ENCODE measurements around the gene EMCN.

The EMCN gene

DNA sequence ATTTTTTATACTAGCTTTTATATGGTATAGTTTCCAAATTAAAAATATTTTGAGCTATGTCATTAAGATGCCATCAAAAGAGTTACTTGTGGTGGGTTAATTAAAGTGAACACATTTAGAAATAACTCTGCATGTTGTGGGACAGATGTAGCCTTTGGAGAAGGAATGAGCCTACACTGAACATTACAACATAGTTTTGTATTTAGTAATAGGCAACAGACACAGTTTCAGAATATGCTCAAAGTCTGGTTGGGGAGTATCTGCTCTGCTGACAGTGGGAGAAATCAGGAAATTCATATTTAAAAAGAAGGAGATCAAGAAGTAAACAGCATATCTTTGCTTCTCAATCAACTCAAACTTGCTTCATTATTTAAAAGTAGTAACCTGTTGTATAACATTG, 23.7 kb downstream of the EMCN start:
- DNase-seq (ENCODE audit: low read depth, low spot score) = no peak
- no peaks in the 10 kb centered on the region for H3K4me1 ChIP-seq (ENCODE audit: control insufficient read depth, insufficient read depth, low read length)
- no peaks in the 10 kb centered on the region for H3K9me3 ChIP-seq (ENCODE audit: control insufficient read depth, insufficient read depth, low read length)
- H3K4me3 ChIP-seq (ENCODE audit: low read length) = no peak overlapping the region
- H3K27me3 ChIP-seq (ENCODE audit: control insufficient read depth, insufficient read depth, low read length) = no peaks in the 10 kb centered on the region
- no peaks in the 10 kb centered on the region for H3K36me3 ChIP-seq (ENCODE audit: control insufficient read depth, insufficient read depth, low read length)
- no peak overlapping the region for H3K27ac ChIP-seq (ENCODE audit: low read length)

DNA sequence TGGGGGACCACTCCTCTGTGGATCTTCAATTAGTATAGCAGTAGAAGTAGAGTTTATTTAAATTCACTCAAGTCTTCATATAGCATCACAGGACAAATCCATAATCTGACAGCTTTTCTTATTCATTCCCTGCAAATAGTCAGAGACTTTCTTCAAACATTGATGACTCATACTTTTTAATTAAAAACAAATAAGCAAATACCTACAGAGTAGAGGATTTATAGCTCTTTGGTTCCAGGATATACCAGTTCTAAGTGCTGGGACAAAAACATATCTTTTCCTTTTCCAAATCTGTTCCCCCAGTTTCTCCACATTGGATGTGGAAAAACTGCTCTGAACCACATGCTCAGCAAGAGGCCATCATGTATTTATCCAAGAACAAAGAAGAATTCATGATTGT, 24.1 kb downstream of the EMCN start:
- Histone ChIP-seq H3K4me1 (ENCODE audit: control insufficient read depth, insufficient read depth, low read length) (no peaks in the 10 kb centered on the region), H3K27me3 (ENCODE audit: control insufficient read depth, insufficient read depth, low read length) (no peaks in the 10 kb centered on the region), H3K27ac (ENCODE audit: low read length) (no peak overlapping the region), H3K4me3 (ENCODE audit: low read length) (no peak overlapping the region), H3K36me3 (ENCODE audit: control insufficient read depth, insufficient read depth, low read length) (no peaks in the 10 kb centered on the region), H3K9me3 (ENCODE audit: control insufficient read depth, insufficient read depth, low read length) (no peaks in the 10 kb centered on the region)
- no peak for DNase-seq (ENCODE audit: low read depth, low spot score)

DNA sequence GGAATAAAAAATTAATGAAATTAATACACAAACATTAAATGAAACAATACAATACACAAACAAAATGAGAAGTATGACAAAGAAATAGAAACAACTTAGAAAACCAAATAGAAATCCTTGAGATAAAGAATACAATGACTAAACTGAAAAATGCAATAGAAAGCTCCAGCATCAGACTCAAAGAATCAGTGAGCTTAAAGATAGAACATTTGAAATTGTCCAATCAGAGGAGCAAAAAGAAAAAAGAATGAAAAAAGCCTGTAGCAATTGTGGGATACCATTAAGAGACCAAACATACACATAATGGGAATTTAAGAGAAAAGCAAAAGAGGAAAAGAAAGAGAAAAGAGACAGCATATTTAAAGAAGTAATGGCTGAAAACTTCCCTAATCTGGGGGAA, 25.7 kb downstream of the EMCN start:
- H3K36me3 ChIP-seq (ENCODE audit: control insufficient read depth, insufficient read depth, low read length) = no peaks in the 10 kb centered on the region
- H3K27ac ChIP-seq (ENCODE audit: low read length) = no peak overlapping the region
- no peaks in the 10 kb centered on the region for H3K4me1 ChIP-seq (ENCODE audit: control insufficient read depth, insufficient read depth, low read length)
- DNase-seq (ENCODE audit: low read depth, low spot score) = no peak
- no peak overlapping the region for H3K4me3 ChIP-seq (ENCODE audit: low read length)
- no peaks in the 10 kb centered on the region for H3K9me3 ChIP-seq (ENCODE audit: control insufficient read depth, insufficient read depth, low read length)
- no peaks in the 10 kb centered on the region for H3K27me3 ChIP-seq (ENCODE audit: control insufficient read depth, insufficient read depth, low read length)

DNA sequence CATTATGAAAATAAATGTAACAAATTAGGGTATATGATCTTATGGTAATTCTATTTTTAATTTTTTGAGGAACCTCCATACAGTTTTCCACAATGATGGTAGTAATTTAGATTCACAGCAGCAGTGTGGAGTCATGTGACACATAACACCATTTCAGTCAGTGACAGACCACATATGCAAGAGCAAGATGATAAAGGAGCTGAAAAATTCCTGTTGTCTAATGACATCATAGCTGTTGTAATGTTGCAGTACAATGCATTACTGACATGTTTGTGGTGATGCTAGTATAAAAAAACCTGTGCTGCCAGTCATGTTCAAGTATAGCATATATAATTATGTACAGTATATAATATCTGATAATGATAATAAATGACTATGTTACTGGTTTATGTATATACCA, 28.5 kb downstream of the EMCN start:
- Histone ChIP-seq H3K36me3 (ENCODE audit: control insufficient read depth, insufficient read depth, low read length) (no peaks in the 10 kb centered on the region), H3K27me3 (ENCODE audit: control insufficient read depth, insufficient read depth, low read length) (no peaks in the 10 kb centered on the region), H3K9me3 (ENCODE audit: control insufficient read depth, insufficient read depth, low read length) (no peaks in the 10 kb centered on the region), H3K4me3 (ENCODE audit: low read length) (no peak overlapping the region), H3K4me1 (ENCODE audit: control insufficient read depth, insufficient read depth, low read length) (no peaks in the 10 kb centered on the region), H3K27ac (ENCODE audit: low read length) (no peak overlapping the region)
- no peak for DNase-seq (ENCODE audit: low read depth, low spot score)

DNA sequence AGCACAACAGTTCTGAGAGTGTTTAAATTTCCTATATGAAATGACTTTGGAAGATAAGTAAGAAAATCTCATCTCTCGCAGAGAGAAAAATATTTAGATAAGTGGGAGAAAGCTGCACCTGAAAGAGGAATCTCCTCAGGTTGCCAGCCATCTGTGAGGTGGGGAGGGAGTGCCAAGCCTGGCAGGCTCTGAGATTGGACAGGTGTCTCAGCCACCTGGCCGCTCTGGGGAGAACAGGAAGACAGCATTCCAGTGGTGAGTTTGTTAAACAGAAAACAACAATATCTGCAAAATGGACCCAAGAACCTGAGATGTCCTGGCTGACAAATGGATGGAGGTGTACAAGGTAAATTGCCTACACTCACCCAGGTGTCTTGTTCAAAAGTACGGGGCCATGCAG, 31.3 kb downstream of the EMCN start:
- Histone ChIP-seq H3K4me1 (ENCODE audit: control insufficient read depth, insufficient read depth, low read length) (no peaks in the 10 kb centered on the region), H3K27ac (ENCODE audit: low read length) (no peak overlapping the region), H3K27me3 (ENCODE audit: control insufficient read depth, insufficient read depth, low read length) (no peaks in the 10 kb centered on the region), H3K9me3 (ENCODE audit: control insufficient read depth, insufficient read depth, low read length) (no peaks in the 10 kb centered on the region), H3K4me3 (ENCODE audit: low read length) (no peak overlapping the region), H3K36me3 (ENCODE audit: control insufficient read depth, insufficient read depth, low read length) (no peaks in the 10 kb centered on the region)
- no CpG with 5 or more reads among the region's 3 CpGs for WGBS (ENCODE audit: insufficient coverage, insufficient read length)
- DNase-seq (ENCODE audit: low read depth, low spot score) = no peak

DNA sequence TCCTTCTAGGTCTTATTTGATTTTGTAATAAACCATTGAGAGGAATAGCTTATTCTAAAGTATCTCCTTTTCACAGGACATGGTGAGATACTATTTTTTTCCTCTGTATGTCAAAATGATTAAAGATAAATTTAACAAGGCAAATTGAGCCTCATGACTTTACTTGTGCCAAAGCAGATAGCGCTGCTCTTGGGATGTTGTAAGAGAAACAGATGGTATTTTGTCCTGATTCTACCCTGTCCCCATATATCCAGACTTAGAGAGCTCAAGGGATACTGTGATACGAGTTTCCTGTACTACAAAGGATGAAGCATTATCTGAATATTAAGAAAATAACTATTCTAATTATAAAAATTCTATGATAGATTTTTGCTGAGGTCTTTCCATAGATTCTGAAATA, 34.0 kb downstream of the EMCN start:
- H3K9me3 ChIP-seq (ENCODE audit: control insufficient read depth, insufficient read depth, low read length) = no peaks in the 10 kb centered on the region
- no peak for DNase-seq (ENCODE audit: low read depth, low spot score)

DNA sequence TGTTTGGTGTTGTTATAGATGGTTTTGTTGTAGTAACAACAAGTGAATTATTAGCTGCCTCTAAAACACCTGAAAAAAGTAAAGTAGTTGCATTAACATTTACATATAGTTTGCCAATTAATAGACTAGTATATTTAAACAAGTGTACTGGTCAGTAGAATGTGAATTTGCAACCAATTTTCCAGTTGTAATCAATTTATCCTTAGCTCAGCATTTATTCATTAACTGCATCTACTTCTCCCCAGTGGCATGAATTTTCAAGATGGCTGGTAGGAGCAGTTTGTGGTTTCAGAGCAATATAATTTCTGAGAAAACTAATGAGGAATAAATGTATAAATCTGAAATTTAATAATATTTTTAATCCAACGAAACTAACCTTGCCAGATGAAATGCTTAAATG, 37.9 kb downstream of the EMCN start:
- no peak for DNase-seq (ENCODE audit: low read depth, low spot score)
- no peaks in the 10 kb centered on the region for H3K4me1 ChIP-seq (ENCODE audit: control insufficient read depth, insufficient read depth, low read length)

More for the DNA sequence above, 34.0 kb downstream of the EMCN start:
- WGBS (ENCODE audit: insufficient coverage, insufficient read length) = no CpG with 5 or more reads among the region's 2 CpGs
- Histone ChIP-seq H3K36me3 (ENCODE audit: control insufficient read depth, insufficient read depth, low read length) (no peaks in the 10 kb centered on the region), H3K4me1 (ENCODE audit: control insufficient read depth, insufficient read depth, low read length) (no peaks in the 10 kb centered on the region), H3K27ac (ENCODE audit: low read length) (no peak overlapping the region), H3K4me3 (ENCODE audit: low read length) (no peak overlapping the region), H3K27me3 (ENCODE audit: control insufficient read depth, insufficient read depth, low read length) (no peaks in the 10 kb centered on the region)

DNA sequence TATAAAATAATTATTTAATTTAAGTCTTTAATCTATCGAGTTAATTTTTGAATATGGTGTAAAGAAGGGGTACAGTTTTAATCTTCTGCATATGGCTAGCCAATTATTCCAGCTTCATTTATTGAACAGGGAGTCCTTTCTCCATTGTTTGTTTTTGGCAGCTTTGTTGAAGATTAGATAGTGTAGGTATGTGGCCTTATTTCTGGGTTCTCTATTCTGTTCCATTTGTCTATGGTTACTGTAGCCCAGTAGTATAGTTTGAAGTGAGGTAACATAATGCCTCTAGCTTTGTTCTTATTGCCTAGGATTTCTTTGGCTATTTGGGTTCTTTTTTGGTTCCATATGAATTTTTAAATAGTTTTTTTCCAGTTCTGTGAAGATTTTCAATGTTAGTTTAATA, 48.3 kb downstream of the EMCN start:
- Histone ChIP-seq H3K9me3 (ENCODE audit: control insufficient read depth, insufficient read depth, low read length) (no peaks in the 10 kb centered on the region), H3K36me3 (ENCODE audit: control insufficient read depth, insufficient read depth, low read length) (no peaks in the 10 kb centered on the region), H3K4me1 (ENCODE audit: control insufficient read depth, insufficient read depth, low read length) (no peaks in the 10 kb centered on the region), H3K4me3 (ENCODE audit: low read length) (no peak overlapping the region), H3K27me3 (ENCODE audit: control insufficient read depth, insufficient read depth, low read length) (no peaks in the 10 kb centered on the region), H3K27ac (ENCODE audit: low read length) (no peak overlapping the region)
- no CpG with 5 or more reads among the region's 1 CpG for WGBS (ENCODE audit: insufficient coverage, insufficient read length)
- DNase-seq (ENCODE audit: low read depth, low spot score) = no peak

More for the DNA sequence above, 37.9 kb downstream of the EMCN start:
- H3K4me3 ChIP-seq (ENCODE audit: low read length) = no peak overlapping the region
- no CpG with 5 or more reads among the region's 1 CpG for WGBS (ENCODE audit: insufficient coverage, insufficient read length)
- H3K9me3 ChIP-seq (ENCODE audit: control insufficient read depth, insufficient read depth, low read length) = no peaks in the 10 kb centered on the region
- no peaks in the 10 kb centered on the region for H3K36me3 ChIP-seq (ENCODE audit: control insufficient read depth, insufficient read depth, low read length)
- no peak overlapping the region for H3K27ac ChIP-seq (ENCODE audit: low read length)
- no peaks in the 10 kb centered on the region for H3K27me3 ChIP-seq (ENCODE audit: control insufficient read depth, insufficient read depth, low read length)

DNA sequence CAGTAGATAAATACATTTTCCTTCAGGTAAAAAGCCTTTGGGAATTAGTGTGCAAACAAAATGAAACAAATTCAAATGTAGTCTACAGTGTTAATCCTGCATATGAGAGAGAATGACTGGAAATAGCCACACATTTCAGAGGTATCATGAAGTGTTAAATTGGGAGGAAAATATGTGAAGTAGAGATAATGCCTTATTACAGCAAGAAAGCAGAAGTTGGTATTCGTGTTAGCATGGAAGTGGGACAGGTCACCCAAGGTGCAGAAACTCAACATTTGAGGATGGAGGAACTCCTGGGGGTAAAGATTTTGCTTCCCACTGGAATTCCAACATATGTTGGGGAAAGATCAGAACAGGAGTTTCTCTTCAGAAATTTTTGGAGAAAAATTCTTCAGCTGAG, 51.3 kb downstream of the EMCN start:
- Histone ChIP-seq H3K36me3 (ENCODE audit: control insufficient read depth, insufficient read depth, low read length) (no peaks in the 10 kb centered on the region), H3K9me3 (ENCODE audit: control insufficient read depth, insufficient read depth, low read length) (no peaks in the 10 kb centered on the region), H3K4me1 (ENCODE audit: control insufficient read depth, insufficient read depth, low read length) (no peaks in the 10 kb centered on the region), H3K27ac (ENCODE audit: low read length) (no peak overlapping the region), H3K4me3 (ENCODE audit: low read length) (no peak overlapping the region), H3K27me3 (ENCODE audit: control insufficient read depth, insufficient read depth, low read length) (no peaks in the 10 kb centered on the region)
- DNase-seq (ENCODE audit: low read depth, low spot score) = no peak
- no CpG with 5 or more reads among the region's 1 CpG for WGBS (ENCODE audit: insufficient coverage, insufficient read length)

DNA sequence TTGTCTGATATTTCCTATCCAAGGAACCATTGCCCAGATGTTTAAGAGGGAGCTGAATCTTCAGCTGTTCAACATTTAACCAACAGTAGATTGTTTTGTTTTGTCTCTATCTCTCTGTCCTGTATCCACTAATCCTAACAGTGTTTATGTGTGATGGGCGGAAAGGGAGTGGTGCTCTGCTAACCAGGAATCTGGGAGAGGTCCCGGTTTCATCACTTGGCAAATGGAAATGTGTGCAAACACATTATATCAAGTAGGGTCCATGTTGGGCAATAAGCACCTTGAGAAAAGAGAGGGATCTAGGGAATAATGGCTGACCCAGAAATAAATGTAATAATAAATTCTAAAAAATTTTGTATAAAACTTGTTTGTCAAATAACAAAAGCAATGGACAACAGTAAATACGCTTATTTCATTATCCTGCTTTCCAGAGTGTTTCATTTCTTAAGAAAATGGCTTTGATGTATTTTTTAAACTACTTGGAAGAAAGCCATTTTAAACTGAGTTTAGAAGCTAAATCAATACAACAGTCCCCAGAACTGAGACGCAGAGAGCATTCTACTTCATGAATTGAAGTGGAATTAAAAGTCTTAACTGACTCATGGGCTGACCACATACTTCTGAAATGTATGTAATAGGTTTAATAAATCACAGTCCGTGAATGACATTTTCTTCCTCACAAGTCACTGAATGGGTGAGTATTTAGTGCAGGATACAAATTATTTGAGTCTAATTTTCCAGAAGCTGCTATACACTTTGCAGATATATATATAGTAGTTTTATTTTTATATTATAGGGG, 55.8 kb downstream of the EMCN start:
- WGBS (ENCODE audit: insufficient coverage, insufficient read length) = no CpG with 5 or more reads among the region's 5 CpGs

DNA sequence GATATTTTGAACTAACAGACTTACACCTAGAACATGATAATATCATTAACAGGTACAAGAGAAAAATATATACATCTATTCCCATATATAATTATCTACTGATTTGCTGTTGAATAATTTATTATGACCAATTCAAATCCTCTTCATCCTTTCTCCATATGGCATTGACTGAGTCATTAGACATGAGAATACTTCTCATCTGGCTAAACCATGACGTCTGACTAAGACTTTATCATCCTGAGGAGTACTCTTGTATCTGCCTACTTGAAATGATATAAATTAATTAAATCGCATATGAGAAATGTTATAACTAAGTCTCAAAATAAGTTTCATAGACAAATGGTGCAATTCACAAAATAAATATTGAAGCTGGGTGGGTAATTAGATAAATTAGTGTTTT, 67.4 kb downstream of the EMCN start:
- no peak overlapping the region for H3K4me3 ChIP-seq (ENCODE audit: low read length)
- no peak overlapping the region for H3K27ac ChIP-seq (ENCODE audit: low read length)
- H3K9me3 ChIP-seq (ENCODE audit: control insufficient read depth, insufficient read depth, low read length) = no peaks in the 10 kb centered on the region
- no peaks in the 10 kb centered on the region for H3K27me3 ChIP-seq (ENCODE audit: control insufficient read depth, insufficient read depth, low read length)
- no CpG with 5 or more reads among the region's 2 CpGs for WGBS (ENCODE audit: insufficient coverage, insufficient read length)
- no peaks in the 10 kb centered on the region for H3K36me3 ChIP-seq (ENCODE audit: control insufficient read depth, insufficient read depth, low read length)
- H3K4me1 ChIP-seq (ENCODE audit: control insufficient read depth, insufficient read depth, low read length) = no peaks in the 10 kb centered on the region
- no peak for DNase-seq (ENCODE audit: low read depth, low spot score)

More for the DNA sequence above, 55.8 kb downstream of the EMCN start:
- H3K4me1 ChIP-seq (ENCODE audit: control insufficient read depth, insufficient read depth, low read length) = no peaks in the 10 kb centered on the region
- no peak overlapping the region for H3K27ac ChIP-seq (ENCODE audit: low read length)
- H3K27me3 ChIP-seq (ENCODE audit: control insufficient read depth, insufficient read depth, low read length) = no peaks in the 10 kb centered on the region
- H3K4me3 ChIP-seq (ENCODE audit: low read length) = no peak overlapping the region
- no peak for DNase-seq (ENCODE audit: low read depth, low spot score)
- no peaks in the 10 kb centered on the region for H3K36me3 ChIP-seq (ENCODE audit: control insufficient read depth, insufficient read depth, low read length)
- no peaks in the 10 kb centered on the region for H3K9me3 ChIP-seq (ENCODE audit: control insufficient read depth, insufficient read depth, low read length)

Measured in iPS DF 6.9 (cell line).